GM18520 (cell line): ENCODE data around the gene OBSCN.

ENCODE experiments used
- ATAC-seq: cut with Tn5 transposase; IDR thresholded peaks from one replicate; pipeline ENCODE4 v1.9.1; 2021; ENCODE audit not compliant: unreplicated experiment

OBSCN gene

DNA sequence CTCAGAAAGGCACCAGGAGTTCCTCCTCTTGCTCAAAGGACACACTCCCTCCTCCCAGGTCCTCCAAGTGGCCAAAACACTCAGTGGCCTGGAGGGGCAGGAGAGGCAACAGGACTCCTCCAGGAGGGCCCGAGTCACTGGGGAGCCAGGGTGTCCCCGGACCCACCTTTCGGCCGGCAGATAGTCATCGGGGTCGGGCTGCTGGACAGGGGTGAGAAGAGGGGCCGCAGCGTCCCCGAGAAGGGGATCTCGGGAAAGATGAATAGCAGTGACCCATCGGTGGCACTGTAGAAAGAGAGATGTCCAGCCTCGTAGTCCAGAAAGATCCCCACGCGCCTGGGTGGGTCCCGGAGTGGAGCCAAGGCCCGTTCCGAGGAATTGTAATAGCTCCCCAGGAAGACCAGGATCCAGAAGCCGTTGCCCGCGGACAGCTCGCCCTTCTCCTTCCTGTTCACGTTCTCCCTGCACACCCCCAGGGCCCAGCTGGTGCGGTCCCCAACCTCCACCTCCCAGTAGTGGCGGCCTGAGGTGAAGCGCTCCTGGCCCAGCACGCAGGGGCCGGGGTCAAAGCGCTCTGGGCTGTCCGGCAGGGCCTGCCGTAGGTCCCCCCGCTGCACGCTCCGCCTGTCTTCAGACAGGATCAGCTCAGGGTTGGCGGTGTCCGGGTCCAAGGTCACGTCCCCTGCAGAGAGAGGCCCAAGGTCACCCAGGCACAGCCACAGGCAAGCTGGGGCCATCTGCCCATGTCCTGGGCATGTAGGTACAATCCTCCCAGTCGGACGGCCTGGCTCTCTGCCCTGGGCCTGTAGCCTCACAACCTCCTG lies 186.9 kb downstream of the OBSCN start:
- ATAC-seq: no peak

DNA sequence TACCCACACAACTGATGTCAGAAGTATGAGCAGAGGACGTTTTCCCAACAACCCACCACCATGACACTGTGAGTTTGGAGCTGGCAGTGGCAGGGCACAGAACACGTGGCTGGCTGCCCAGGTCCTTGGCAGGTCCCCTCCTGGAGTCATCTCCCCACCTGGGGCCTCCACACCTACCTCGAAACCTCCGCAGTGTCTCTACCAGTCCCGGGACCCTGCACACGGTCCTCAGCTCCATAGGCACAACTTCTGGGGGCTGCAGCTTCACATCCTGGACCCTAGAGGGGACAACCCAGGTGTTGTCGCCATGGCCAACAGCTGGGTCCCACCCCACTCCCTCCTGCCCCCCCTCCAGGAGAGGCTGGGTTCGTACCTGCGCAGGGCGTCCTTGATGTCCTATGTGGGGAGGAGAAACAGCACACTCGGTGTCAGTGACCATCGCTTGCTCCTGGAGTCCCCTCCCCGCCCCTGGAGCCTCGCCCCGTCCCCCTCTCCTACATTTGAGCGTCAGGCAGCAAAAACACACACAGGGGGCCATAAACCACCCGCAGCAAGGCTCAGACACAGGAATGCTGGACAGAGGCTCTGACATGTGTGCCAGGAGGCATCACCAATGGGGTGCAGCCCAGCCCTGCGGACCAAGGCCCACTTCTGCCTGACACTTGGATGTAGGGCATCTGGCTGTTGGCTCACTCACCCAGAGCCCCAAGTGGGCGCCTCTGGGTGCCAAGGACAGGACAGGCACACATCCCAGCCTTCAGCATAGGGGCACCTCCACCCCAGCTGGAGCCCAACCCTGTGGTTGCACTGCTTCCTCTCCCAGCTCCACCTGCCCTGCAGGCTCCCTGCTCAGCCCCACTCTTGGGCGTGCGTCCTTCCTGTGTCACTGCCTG lies 189.2 kb downstream of the OBSCN start:
- no peak for ATAC-seq

- no peak for ATAC-seq
Observed at GRCh38 chr1:228397966-228398365, 190.1 kb downstream of the OBSCN start.

- no peak for ATAC-seq
Observed at GRCh38 chr1:228398741-228399461, 191.1 kb downstream of the OBSCN start.

DNA sequence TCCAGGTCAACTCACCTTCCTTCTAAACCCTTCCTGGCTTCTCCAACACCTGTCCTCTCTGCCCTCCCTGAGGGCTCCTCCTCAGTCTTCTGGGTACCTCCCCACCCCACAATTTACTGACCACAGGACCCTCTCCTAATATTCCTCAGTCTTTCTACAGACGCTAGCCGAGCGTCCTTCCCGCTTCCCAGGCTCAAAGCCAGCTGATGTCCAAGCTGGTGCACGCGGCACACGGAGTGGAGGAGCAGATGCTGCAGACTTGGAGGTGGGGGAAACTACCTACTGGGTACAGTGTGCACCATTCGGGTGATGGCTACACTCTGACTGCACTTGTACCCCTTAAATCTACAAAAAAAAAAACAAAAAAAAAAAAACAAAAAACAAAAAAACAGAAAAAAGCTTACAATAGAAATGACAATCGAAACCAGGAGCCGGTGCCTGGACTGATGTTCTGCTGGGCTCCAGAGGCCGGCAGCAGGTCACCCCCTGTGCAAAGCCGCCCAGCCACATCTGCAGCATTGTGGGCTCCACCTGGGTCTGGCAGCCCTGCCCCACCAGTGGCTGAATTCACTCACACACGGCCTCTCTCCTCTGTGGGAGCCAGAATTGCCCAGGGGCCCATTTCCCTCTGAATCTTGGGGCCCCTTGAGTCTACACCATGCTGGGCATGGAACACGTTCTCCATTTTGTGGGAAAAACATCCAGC lies 191.8 kb downstream of the OBSCN start:
- ATAC-seq: no peak

GRCh38 chr1:228400237-228400651 lies 192.4 kb downstream of the OBSCN start:
- no peak for ATAC-seq

- ATAC-seq: no peak
Observed at GRCh38 chr1:228400692-228401454, 193.0 kb downstream of the OBSCN start.

DNA sequence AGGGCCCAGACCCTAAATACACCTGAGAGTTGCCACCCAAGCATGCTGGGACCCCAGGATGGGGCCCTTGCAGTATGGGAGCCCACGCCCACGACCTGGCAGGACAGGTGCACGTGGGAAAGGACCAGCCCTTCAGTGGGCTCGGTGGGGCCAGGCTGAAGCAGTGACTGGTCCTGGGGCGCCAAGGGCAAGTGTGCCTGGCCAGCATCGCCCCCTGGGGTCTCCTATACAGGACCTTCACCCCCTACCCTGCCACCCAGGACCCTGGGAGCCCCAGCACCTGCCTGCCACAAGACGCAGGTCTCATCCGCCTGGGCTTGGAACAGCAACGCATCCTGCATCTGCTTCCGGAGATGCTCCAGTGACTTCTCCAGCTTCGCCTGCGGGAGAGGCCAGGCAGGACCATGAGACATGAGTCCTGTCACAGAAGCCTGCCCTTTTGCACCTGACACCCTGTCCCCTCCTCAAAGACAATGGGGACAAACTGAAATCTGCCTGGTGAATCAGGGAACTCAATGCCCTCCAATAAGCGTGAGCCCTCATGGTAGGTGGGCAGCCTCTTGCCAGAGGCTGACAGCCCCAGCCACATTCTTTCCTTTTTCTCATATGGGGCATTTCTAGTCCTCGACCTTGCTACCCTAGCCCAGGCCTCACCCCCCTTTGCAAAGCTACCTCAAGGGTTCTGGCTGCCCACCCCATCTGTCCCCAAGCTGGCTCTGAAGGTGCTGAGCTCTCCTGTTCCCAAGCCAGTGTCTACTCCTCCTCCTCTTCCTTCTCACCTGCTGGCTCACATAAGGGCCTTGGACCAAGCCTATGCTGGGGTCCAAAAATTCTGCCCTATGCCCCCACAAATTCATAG lies 194.2 kb downstream of the OBSCN start:
- no peak for ATAC-seq

DNA sequence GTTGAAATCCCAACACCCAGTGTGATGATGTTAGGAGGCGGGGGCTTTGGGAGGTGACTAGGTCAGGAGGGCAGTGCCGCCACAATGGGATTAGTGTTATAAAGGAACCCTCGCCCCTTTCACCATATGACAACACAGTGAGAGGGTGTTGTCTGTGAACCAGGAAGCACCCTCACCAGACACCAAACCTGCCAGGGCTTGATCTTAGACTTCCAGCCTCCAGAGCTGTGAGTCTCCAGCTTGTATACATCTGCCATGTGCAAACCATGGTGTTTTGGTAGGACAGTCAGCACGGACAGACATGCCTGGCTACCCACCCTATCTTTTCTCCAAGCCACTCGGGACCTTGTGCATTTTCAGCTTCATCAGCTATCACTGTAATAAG lies 194.8 kb downstream of the OBSCN start:
- no peak for ATAC-seq

- ATAC-seq: no peak
Observed at GRCh38 chr1:228403231-228403631, 195.4 kb downstream of the OBSCN start.

DNA sequence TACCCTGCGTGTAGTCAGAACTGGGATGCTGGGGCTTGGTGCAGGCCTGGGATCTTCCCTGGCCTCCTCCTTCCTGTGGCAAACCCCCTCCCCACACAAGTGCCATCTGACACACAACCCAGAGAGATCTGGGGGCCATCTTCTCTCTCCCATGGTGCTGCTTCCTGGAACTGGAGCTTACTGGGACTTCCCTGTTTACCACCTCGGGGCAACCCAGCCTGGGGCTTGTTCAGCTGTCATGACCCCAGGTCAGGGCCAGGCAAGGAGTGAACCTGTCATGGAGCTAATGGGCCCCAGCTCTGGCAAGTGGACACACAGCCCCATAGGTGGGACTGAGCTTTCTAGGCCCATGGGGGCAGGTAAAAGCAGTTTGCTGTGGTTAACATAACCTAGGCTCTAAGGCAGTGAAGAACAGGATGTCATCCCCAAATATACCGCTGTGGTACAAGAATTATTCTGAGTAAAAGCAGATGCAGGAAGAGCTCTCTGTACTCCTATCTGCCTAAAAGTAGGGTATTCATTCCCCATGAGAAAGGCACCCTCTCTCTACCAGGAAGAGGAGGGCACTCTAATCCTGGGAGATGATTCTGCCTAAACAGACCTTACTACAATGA lies 196.4 kb downstream of the OBSCN start:
- no peak for ATAC-seq

GRCh38 chr1:228405200-228405978 lies 197.5 kb downstream of the OBSCN start:
- no peak for ATAC-seq

- no peak for ATAC-seq
Observed at GRCh38 chr1:228405979-228406228, 198.1 kb downstream of the OBSCN start.

DNA sequence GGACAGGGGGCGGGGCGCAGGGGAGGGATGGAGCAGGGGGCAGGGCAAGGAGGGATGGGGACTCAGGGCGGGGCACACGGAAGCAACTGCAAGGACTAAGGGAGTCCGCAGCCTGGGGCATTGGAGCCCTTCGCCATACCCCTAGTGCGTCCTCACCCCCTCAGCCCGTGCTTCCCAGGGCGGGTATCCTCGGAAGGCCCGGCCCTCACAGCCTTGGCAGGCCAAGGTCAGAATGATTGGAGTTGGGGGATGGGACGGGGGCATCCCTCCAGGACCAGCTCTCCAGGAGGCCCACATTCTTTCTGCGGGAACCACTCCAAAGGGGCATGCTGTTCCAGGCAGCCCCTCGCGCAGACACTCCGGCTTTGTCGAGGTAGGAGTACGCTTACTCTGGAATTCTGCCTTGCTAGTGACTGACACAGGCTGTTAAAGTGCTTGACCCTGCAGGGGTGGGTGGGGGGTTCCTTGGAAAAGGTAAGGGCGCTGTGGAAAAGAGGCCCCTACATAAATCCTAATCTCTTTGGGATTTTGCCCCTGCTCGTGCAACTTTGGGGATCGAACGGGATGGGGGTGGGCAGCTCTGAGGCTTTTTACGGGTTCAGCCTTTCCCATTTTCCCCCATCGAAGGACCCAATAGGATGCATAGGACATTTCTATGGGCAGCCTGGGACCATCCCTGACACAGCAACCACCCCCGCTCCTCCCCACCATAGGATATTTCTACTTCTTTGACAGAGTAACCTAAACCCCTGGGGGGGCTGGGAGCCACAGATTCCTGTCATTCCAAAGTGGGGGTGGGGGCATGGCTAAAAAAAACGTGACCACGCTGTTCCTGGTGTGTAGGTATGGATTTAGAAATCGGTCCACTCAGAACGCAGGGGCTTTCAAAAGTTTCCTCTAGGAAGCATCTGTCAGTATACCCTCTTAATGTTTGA lies 199.5 kb downstream of the OBSCN start:
- no peak for ATAC-seq

- ATAC-seq: no peak
Observed at GRCh38 chr1:228408041-228408868, 200.4 kb downstream of the OBSCN start.
